GM23338 (cell line): Measurements from ENCODE around the gene TOR3A. TPM values are rescaled to one million over a fixed set of nuclear protein-coding genes. Genes with fewer than 3 reads are reported as not detected.

Experiments
- ATAC-seq: fragments of 200-7000 bp; cut with Tn5 transposase; 3 replicates; pipeline ENCODE4 v1.9.1; 2020
- DNase-seq: peaks from one replicate; pipeline ENCODE4 v3.0.0-alpha.2; 2015; ENCODE audit warnings: low spot score
- H2AFZ ChIP-seq: fragments of 200-600 bp; sonication (generic); 2 replicates; pipeline ENCODE4 v1.8.0; 2016; ENCODE audit warnings: antibody characterized with exemption, mild to moderate bottlenecking, moderate library complexity
- H3F3A ChIP-seq: fragments of 200-600 bp; sonication (generic); replicated peaks from 2 replicates; pipeline ENCODE4 v1.8.0; 2017; ENCODE audit warnings: antibody characterized with exemption, mixed run types, low read depth
- H3K27ac ChIP-seq: fragments of 200-600 bp; sonication (generic); 2 replicates; pipeline ENCODE4 v1.6.1; 2016; ENCODE audit warnings: low read depth
- H3K27me3 ChIP-seq: fragments of 200-600 bp; sonication (generic); 2 replicates; pipeline ENCODE4 v1.8.0; 2016; ENCODE audit warnings: mild to moderate bottlenecking, mixed run types, moderate library complexity; ENCODE audit not compliant: insufficient read depth
- H3K36me3 ChIP-seq: fragments of 200-600 bp; sonication (generic); 2 replicates; pipeline ENCODE4 v1.8.0; 2016; ENCODE audit warnings: mild to moderate bottlenecking; ENCODE audit not compliant: insufficient read depth
- H3K4me1 ChIP-seq: fragments of 200-600 bp; sonication (generic); 2 replicates; pipeline ENCODE4 v1.8.0; 2016; ENCODE audit warnings: mild to moderate bottlenecking, moderate library complexity; ENCODE audit not compliant: insufficient read depth
- H3K4me2 ChIP-seq: fragments of 200-600 bp; sonication (generic); 2 replicates; pipeline ENCODE4 v1.7.1; 2017; ENCODE audit warnings: mixed run types
- H3K4me3 ChIP-seq: fragments of 200-600 bp; sonication (generic); 2 replicates; pipeline ENCODE4 v1.6.1; 2016; ENCODE audit warnings: mixed run types
- H3K79me2 ChIP-seq: fragments of 200-600 bp; sonication (generic); replicated peaks from 2 replicates; pipeline ENCODE4 v1.8.0; 2017; ENCODE audit warnings: mild to moderate bottlenecking; ENCODE audit not compliant: insufficient read depth
- H3K9me2 ChIP-seq: fragments of 200-600 bp; sonication (generic); 2 replicates; pipeline ENCODE4 v1.8.0; 2017; ENCODE audit not compliant: insufficient read depth
- H4K20me1 ChIP-seq: fragments of 200-600 bp; sonication (generic); replicated peaks from 2 replicates; pipeline ENCODE4 v1.8.0; 2017; ENCODE audit warnings: mild to moderate bottlenecking; ENCODE audit not compliant: insufficient read depth
- H3K27ac Mint-ChIP-seq: 2 replicates; pipeline ENCODE4 v1.8.0; 2020; ENCODE audit warnings: inconsistent platforms, mild to moderate bottlenecking, moderate library complexity, mixed read lengths
- H3K27me3 Mint-ChIP-seq: 3 replicates; pipeline ENCODE4 v1.8.0; 2022; ENCODE audit warnings: low read depth, mild to moderate bottlenecking, moderate library complexity, mixed read lengths, inconsistent platforms; ENCODE audit not compliant: insufficient read depth, poor library complexity
- H3K36me3 Mint-ChIP-seq: 3 replicates; pipeline ENCODE4 v1.8.0; 2021; ENCODE audit warnings: low read depth, mild to moderate bottlenecking, inconsistent platforms, moderate library complexity, mixed read lengths
- H3K4me1 Mint-ChIP-seq: 3 replicates; pipeline ENCODE4 v1.8.0; 2020; ENCODE audit warnings: mild to moderate bottlenecking, inconsistent platforms, mixed read lengths
- H3K4me3 Mint-ChIP-seq: 3 replicates; pipeline ENCODE4 v1.8.0; 2021; ENCODE audit warnings: moderate library complexity, mild to moderate bottlenecking, inconsistent platforms, mixed read lengths
- H3K9me3 Mint-ChIP-seq: 3 replicates; pipeline ENCODE4 v1.8.0; 2020; ENCODE audit warnings: moderate library complexity, mild to moderate bottlenecking, inconsistent platforms, mixed read lengths
- CREB1 ChIP-seq: fragments of 250-450 bp; sonication (Bioruptor Pico); IDR thresholded peaks from 2 replicates; pipeline ENCODE4 v1.5.0; 2020; ENCODE audit warnings: low read depth, mild to moderate bottlenecking, moderate library complexity
- EZH2 ChIP-seq: fragments of 200-600 bp; sonication (generic); IDR thresholded peaks from one replicate; pipeline ENCODE4 v1.8.0; 2017; ENCODE audit warnings: antibody characterized with exemption, mild to moderate bottlenecking, low read depth; ENCODE audit not compliant: unreplicated experiment
- EZH2phosphoT487 ChIP-seq: fragments of 200-600 bp; sonication (generic); IDR thresholded peaks from one replicate; pipeline ENCODE4 v1.8.1; 2018; ENCODE audit warnings: antibody characterized with exemption; ENCODE audit not compliant: unreplicated experiment
- JUNB ChIP-seq: IDR thresholded peaks from one replicate; pipeline ENCODE4 v1.6.1; 2016; ENCODE audit warnings: antibody characterized with exemption; ENCODE audit not compliant: unreplicated experiment
- NANOG ChIP-seq: IDR thresholded peaks from 2 replicates; pipeline ENCODE4 v1.6.1; 2016; ENCODE audit warnings: antibody characterized with exemption, borderline replicate concordance
- POLR2AphosphoS5 ChIP-seq: IDR thresholded peaks from 2 replicates; pipeline ENCODE4 v1.6.1; 2016; ENCODE audit warnings: antibody characterized with exemption, low read depth
- STAT1 ChIP-seq: IDR thresholded peaks from one replicate; pipeline ENCODE4 v1.6.1; 2016; ENCODE audit warnings: antibody characterized with exemption; ENCODE audit not compliant: unreplicated experiment
- ZNF114 ChIP-seq: fragments of 250-450 bp; sonication (Bioruptor Pico); IDR thresholded peaks from 2 replicates; pipeline ENCODE4 v1.5.0; 2020; ENCODE audit warnings: mild to moderate bottlenecking, moderate library complexity
- ZNF331 ChIP-seq: fragments of 250-450 bp; sonication (Bioruptor Pico); IDR thresholded peaks from 2 replicates; pipeline ENCODE4 v1.5.0; 2020; ENCODE audit warnings: low read depth, mild to moderate bottlenecking, moderate library complexity
- long read RNA-seq: library from polyadenylated mRNA; unstranded; transcript quantifications from one replicate; pipeline ENCODE4 v2.0.0, GENCODE V29; 2020; ENCODE audit not compliant: unreplicated experiment
- polyA plus RNA-seq: library from polyadenylated mRNA; unstranded; fragments of >200 nt; fragmentation: Nextera tagmentation; extraction: Ambion mirVana; gene quantifications from 2 replicates; pipeline ENCODE4 v1.2.1, GENCODE V29; 2016
- total RNA-seq: library from RNA; depleted of rRNA; stranded (reverse); fragments of >200 nt; shearing (Covaris generic); gene quantifications from 2 replicates; pipeline ENCODE4 v1.2.3, GENCODE V29; 2014; rRNA removed
- TF ChIP-seq, protein P1 (sequence below): IDR thresholded peaks from one replicate; pipeline ENCODE4 v1.6.1; 2018; ENCODE audit warnings: antibody characterized with exemption; ENCODE audit not compliant: unreplicated experiment

The TOR3A gene, protein sequence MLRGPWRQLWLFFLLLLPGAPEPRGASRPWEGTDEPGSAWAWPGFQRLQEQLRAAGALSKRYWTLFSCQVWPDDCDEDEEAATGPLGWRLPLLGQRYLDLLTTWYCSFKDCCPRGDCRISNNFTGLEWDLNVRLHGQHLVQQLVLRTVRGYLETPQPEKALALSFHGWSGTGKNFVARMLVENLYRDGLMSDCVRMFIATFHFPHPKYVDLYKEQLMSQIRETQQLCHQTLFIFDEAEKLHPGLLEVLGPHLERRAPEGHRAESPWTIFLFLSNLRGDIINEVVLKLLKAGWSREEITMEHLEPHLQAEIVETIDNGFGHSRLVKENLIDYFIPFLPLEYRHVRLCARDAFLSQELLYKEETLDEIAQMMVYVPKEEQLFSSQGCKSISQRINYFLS
- total RNA-seq = 49.7 and 57.6 TPM in 2 replicates
- polyA plus RNA-seq = 11.2 TPM in 2 replicates
- long read RNA-seq, transcript TOR3A-203 (6 exons, 2,724 nt) = major isoform, 19 of 28 reads
- long read RNA-seq, partial matches to known transcripts = 5 of 28 reads
- long read RNA-seq, other reads (novel, unspliced or antisense) = 4 of 28 reads

- Histone ChIP-seq H3K79me2 (peaks cover 8% of the 10 kb centered on the region; the same call in 1 of the 2 replicates), H3K4me2 (peak within 1 kb of the TSS; percentile 96), H3K9me2 (no peaks in the 10 kb centered on the region), H3K27me3 (0 out of 2 replicates have a peak, but pooled peaks cover 4% of the 10 kb centered on the region), H3K27ac (peak within 1 kb of the TSS; percentile 50; the same call in 1 of the 2 replicates), H2AFZ (peak within 1 kb of the TSS; percentile 86), H3K4me1 (peaks cover under 1% of the 10 kb centered on the region; the same call in 1 of the 2 replicates), H3K36me3 (no peaks in the 10 kb centered on the region; the same call in 1 of the 2 replicates), H3F3A (peaks cover 5% of the 10 kb centered on the region; the same call in 1 of the 2 replicates), H3K4me3 (peak within 1 kb of the TSS; percentile 79), H4K20me1 (no peaks in the 10 kb centered on the region)
- peaks cover 17% of the 10 kb centered on the region for H3K4me1 Mint-ChIP-seq
- TF ChIP-seq POLR2AphosphoS5 (peak; percentile 71), EZH2 (no peak)
- peak; percentile 95 for DNase-seq
- ATAC-seq = peak; percentile 91
- H3K27ac Mint-ChIP-seq = peak within 1 kb of the TSS; percentile 92
- H3K36me3 Mint-ChIP-seq = peaks cover 14% of the 10 kb centered on the region
- peak within 1 kb of the TSS; percentile 84 for H3K4me3 Mint-ChIP-seq
- H3K9me3 Mint-ChIP-seq = no peaks in the 10 kb centered on the region; the same call in 2 of the 3 replicates
- H3K27me3 Mint-ChIP-seq = peaks cover 9% of the 10 kb centered on the region
These were observed at the start of gene TOR3A for GRCh38 chr1:179081687-179082332. TOR3A (plus strand) TSS chr1:179082070; CDS start chr1:179082129, 59 bp downstream.

- H3K4me1 ChIP-seq = peaks cover 25% of the 10 kb centered on the region
- peaks cover 5% of the 10 kb centered on the region; the same call in 1 of the 3 replicates for H3K36me3 Mint-ChIP-seq
- no peaks in the 10 kb centered on the region for H3K9me2 ChIP-seq
- ATAC-seq (no peak), DNase-seq (no peak)
- peak overlapping the region; percentile 1; the same call in 1 of the 2 replicates for H3K27ac ChIP-seq
- H3K4me1 Mint-ChIP-seq = peaks cover 48% of the 10 kb centered on the region
- H3F3A ChIP-seq = no peaks in the 10 kb centered on the region
- H3K4me3 ChIP-seq = no peak overlapping the region
- H3K79me2 ChIP-seq = peaks cover 98% of the 10 kb centered on the region
- H3K27ac Mint-ChIP-seq = peak overlapping the region; percentile 76
- H3K4me2 ChIP-seq = peak overlapping the region; percentile 3; the same call in 1 of the 2 replicates
- no peaks in the 10 kb centered on the region for H3K27me3 ChIP-seq
- no peak overlapping the region for H3K4me3 Mint-ChIP-seq
- no peaks in the 10 kb centered on the region for H3K36me3 ChIP-seq
- H2AFZ ChIP-seq = no peak overlapping the region
- peaks cover 2% of the 10 kb centered on the region; the same call in 1 of the 2 replicates for H4K20me1 ChIP-seq
- H3K9me3 Mint-ChIP-seq = peaks cover 3% of the 10 kb centered on the region; the same call in 1 of the 3 replicates
- no peaks in the 10 kb centered on the region for H3K27me3 Mint-ChIP-seq
- TF ChIP-seq NANOG (no peak), EZH2phosphoT487 (no peak), CREB1 (CRISPR knock-in tag) (no peak), EZH2 (no peak), POLR2AphosphoS5 (no peak), STAT1 (no peak), ZNF114 (CRISPR knock-in tag) (no peak), JUNB (no peak), ZNF331 (CRISPR knock-in tag) (no peak)
- TF ChIP-seq, protein P1, sequence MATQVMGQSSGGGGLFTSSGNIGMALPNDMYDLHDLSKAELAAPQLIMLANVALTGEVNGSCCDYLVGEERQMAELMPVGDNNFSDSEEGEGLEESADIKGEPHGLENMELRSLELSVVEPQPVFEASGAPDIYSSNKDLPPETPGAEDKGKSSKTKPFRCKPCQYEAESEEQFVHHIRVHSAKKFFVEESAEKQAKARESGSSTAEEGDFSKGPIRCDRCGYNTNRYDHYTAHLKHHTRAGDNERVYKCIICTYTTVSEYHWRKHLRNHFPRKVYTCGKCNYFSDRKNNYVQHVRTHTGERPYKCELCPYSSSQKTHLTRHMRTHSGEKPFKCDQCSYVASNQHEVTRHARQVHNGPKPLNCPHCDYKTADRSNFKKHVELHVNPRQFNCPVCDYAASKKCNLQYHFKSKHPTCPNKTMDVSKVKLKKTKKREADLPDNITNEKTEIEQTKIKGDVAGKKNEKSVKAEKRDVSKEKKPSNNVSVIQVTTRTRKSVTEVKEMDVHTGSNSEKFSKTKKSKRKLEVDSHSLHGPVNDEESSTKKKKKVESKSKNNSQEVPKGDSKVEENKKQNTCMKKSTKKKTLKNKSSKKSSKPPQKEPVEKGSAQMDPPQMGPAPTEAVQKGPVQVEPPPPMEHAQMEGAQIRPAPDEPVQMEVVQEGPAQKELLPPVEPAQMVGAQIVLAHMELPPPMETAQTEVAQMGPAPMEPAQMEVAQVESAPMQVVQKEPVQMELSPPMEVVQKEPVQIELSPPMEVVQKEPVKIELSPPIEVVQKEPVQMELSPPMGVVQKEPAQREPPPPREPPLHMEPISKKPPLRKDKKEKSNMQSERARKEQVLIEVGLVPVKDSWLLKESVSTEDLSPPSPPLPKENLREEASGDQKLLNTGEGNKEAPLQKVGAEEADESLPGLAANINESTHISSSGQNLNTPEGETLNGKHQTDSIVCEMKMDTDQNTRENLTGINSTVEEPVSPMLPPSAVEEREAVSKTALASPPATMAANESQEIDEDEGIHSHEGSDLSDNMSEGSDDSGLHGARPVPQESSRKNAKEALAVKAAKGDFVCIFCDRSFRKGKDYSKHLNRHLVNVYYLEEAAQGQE = no peak
These were observed 47.1 kb upstream of the TOR3A start for GRCh38 chr1:179034720-179035119.
